Measurements from ENCODE around the gene PEG3. TPM values are rescaled to one million over a fixed set of nuclear protein-coding genes. Genes with fewer than 3 reads are reported as not detected.
"Not testable (repeated sequence)": the region's sequence is repeated elsewhere in the genome, so short reads cannot be mapped to it uniquely, and the experiment has no call there.

PEG3 gene
- total and polyA plus RNA-seq, 9 of the 15 experiments (the other 6 are each of a cell fraction or from before 2014, with no cell fraction given) = 0.04 to 0.40 TPM; not detected in 7

GRCh38 chr19:56862741-56863140, 22.2 kb upstream of the PEG3 start:
- no peak for TF ChIP-seq ZKSCAN3 (CRISPR knock-in tag; IDR thresholded peaks at IDR 0.05)
- TF ChIP-seq PHTF2 (CRISPR knock-in tag; IDR thresholded peaks at IDR 0.05) = no peak
- no peak for TF ChIP-seq SIX5 (IDR thresholded peaks at IDR 0.05; ENCODE audit: borderline replicate concordance in 1 of 2, insufficient read depth in 1 of 2, low read depth in 1 of 2, low read length in 2 of 2)
- TF ChIP-seq ELF1 (tag; IDR thresholded peaks at IDR 0.05) = no peak
- no peak for TF ChIP-seq EWSR1 (IDR thresholded peaks at IDR 0.05; ENCODE audit: borderline replicate concordance, low read depth, partially characterized antibody)
- TF ChIP-seq ZNF766 (CRISPR knock-in tag; conservative IDR thresholded peaks at IDR 0.05) = no peak
- no peak for TF ChIP-seq ATF3 (IDR thresholded peaks at IDR 0.05)
- no peak for TF ChIP-seq ATF3 (CRISPR knock-in tag; conservative IDR thresholded peaks at IDR 0.05)
- no peak for TF ChIP-seq MBD2 (IDR thresholded peaks at IDR 0.05; ENCODE audit: borderline replicate concordance, low read depth)
- TF ChIP-seq DNMT1 (IDR thresholded peaks at IDR 0.05) = no peak
- no peak for TF ChIP-seq NCOA2 (IDR thresholded peaks at IDR 0.05; ENCODE audit: partially characterized antibody in 2 of 2)
- TF ChIP-seq CREB5 (CRISPR knock-in tag; IDR thresholded peaks at IDR 0.05) = no peak
- ChIA-PET CTCF (ENCODE audit: low intra/inter-chr PET ratio) (no interaction called here), POLR2A (interaction anchor here (0.6 kb wide), 1 partner anchor 18 kb away, joined by 3 read pairs; no protein-coding TSS in a partner anchor)
- H3K4me1 ChIP-seq (replicated peaks in 1 of 2; ENCODE audit: control insufficient read depth in 2 of 2, insufficient read depth in 2 of 2, low read length in 2 of 2) = no peaks in the 10 kb centered on the region
- no peak for FAIRE-seq
- no peaks in the 10 kb centered on the region for H3K9me1 ChIP-seq (ENCODE audit: control insufficient read depth, insufficient read depth, low read length)
- H2AFZ ChIP-seq (ENCODE audit: low read depth, low read length) = no peak overlapping the region
- 4% methylated on average over 4 of the region's 4 CpGs for WGBS (ENCODE audit: insufficient coverage, low coverage, missing lambda C conversion rate)
- no peak for ATAC-seq
- DNase-seq (ENCODE audit: extremely low read depth in 1 of 4, low spot score in 3 of 4) = no peak
- in situ Hi-C loops (cut with MboI) (no loop called here), intact Hi-C loops (cut with micrococcal nuclease) (no loop called here)
- H3K27ac ChIP-seq (ENCODE audit: extremely low read depth, low read depth, low read length) = no peak overlapping the region
- H3K9me3 ChIP-seq (replicated peaks; ENCODE audit: control insufficient read depth, insufficient read depth, low read depth, low read length) = 0 out of 2 replicates have a peak, but pooled peaks cover 2% of the 10 kb centered on the region
- BruUV-seq (replicated peaks) = no TSS peak
- no peak overlapping the region for H3K9ac ChIP-seq (ENCODE audit: insufficient read depth in 1 of 2, low read depth in 2 of 2, low read length in 2 of 2)
- no peaks in the 10 kb centered on the region for H3K36me3 ChIP-seq (ENCODE audit: control insufficient read depth, insufficient read depth, low read length)
- no peaks in the 10 kb centered on the region for H3K79me2 ChIP-seq (ENCODE audit: control insufficient read depth, insufficient read depth, low read length)
- no peak overlapping the region for H3K4me2 ChIP-seq (ENCODE audit: insufficient read depth, low read length)
- no peaks in the 10 kb centered on the region for H4K20me1 ChIP-seq (replicated peaks; ENCODE audit: control insufficient read depth, insufficient read depth, low read length)
- H3K27me3 ChIP-seq (ENCODE audit: control insufficient read depth in 2 of 2, insufficient read depth in 2 of 2, low read length in 2 of 2) = no peaks in the 10 kb centered on the region
- no peak overlapping the region for H3K4me3 ChIP-seq

- H3K4me2 ChIP-seq (ENCODE audit: insufficient read depth, low read length); H3K27me3 ChIP-seq (ENCODE audit: control insufficient read depth in 2 of 2, insufficient read depth in 2 of 2, low read length in 2 of 2); ATAC-seq; H3K79me2 ChIP-seq (ENCODE audit: control insufficient read depth, insufficient read depth, low read length); POLR2A ChIA-PET; H3K4me3 ChIP-seq; H3K27ac ChIP-seq (ENCODE audit: extremely low read depth, low read depth, low read length); H3K9me1 ChIP-seq (ENCODE audit: control insufficient read depth, insufficient read depth, low read length); H3K36me3 ChIP-seq (ENCODE audit: control insufficient read depth, insufficient read depth, low read length); H2AFZ ChIP-seq (ENCODE audit: low read depth, low read length); H3K4me1 ChIP-seq (replicated peaks in 1 of 2; ENCODE audit: control insufficient read depth in 2 of 2, insufficient read depth in 2 of 2, low read length in 2 of 2); BruUV-seq (replicated peaks); FAIRE-seq; intact Hi-C loops (cut with micrococcal nuclease); H4K20me1 ChIP-seq (replicated peaks; ENCODE audit: control insufficient read depth, insufficient read depth, low read length); H3K9me3 ChIP-seq (replicated peaks; ENCODE audit: control insufficient read depth, insufficient read depth, low read depth, low read length); H3K9ac ChIP-seq (ENCODE audit: insufficient read depth in 1 of 2, low read depth in 2 of 2, low read length in 2 of 2); in situ Hi-C loops (cut with MboI); CTCF ChIA-PET (ENCODE audit: low intra/inter-chr PET ratio); DNase-seq (ENCODE audit: extremely low read depth in 1 of 4, low spot score in 3 of 4): not testable (repeated sequence)
- 0% methylated on average over 9 of the region's 10 CpGs for WGBS (ENCODE audit: insufficient coverage, low coverage, missing lambda C conversion rate)
Measured at GRCh38 chr19:56860409-56860808, 19.9 kb upstream of the PEG3 start.
